GM18867 (cell line): Measurements from ENCODE around the gene IKZF2.

Experiments used
- ATAC-seq: cut with Tn5 transposase; IDR thresholded peaks from one replicate; pipeline ENCODE4 v1.9.1; 2021; ENCODE audit warnings: mild to moderate bottlenecking, moderate library complexity; ENCODE audit not compliant: unreplicated experiment

The IKZF2 gene

GRCh38 chr2:213151437-213152064, at the start of gene IKZF2:
TSS of gene IKZF2 (minus strand) at chr2:213151612. CDS start at chr2:213148629, 2,983 bp downstream.
- peak; percentile 72 for ATAC-seq

DNA sequence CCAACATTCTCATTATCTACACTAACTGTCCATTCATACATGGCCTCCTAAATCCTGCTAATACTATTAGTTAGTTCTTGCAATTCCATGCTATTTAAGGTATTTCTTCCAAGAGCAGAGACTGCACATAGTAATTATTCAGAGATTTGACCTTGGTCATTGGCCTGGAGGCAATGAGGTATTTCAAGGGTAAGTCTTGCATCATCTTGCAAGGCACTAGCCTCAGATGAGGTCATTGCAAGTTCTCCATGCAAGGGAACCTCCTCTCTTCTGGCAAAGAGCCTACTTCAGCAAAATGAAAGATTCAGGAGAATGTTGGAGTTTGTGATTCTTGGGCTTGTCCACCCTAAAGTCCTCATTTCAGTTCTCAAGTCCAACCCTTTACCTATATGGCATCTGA, 48.5 kb upstream of the IKZF2 start:
- ATAC-seq, result no peak

DNA sequence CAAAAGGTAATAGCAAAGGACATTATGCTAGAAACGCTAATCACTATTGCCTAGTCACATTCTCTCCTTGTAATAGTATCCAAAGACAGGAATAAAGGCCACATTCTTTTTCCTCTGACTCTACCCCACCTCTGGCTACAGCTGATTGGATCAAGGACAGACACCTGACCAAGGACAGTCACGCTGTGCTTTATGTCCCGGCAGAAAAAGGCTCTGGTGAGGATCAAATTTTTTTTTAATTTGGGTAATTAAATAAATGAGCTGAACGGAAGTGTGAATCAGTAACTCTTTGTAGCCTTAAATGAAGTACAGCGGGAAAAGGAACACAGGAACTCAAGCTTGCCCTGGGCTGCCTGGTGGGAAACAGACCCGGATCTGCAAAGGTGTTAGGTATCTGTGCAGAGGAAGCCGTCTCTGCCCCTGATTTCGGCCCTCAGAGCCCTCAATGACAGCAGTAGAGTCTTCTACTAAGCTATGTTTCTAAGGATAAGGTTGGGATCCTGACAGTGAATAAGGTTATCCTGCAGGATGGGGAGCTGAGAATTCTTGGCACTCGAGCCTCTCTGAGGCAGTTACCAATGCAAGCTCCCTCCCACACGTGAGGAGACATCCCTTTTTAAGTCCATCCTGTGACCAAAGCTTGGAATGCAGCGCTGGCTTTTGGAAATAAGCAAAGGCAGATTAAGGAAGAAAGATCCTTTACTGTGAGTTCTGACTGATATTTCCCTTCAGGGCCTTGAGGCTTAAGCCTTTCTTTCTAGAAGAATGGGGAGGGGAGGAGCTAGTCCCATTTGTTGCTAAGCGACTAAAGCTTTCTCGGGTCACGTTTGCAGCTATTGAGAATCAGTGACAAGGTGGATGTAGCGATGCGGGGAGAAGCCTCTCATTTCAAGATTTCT, 37.8 kb upstream of the IKZF2 start:
- no peak for ATAC-seq

DNA sequence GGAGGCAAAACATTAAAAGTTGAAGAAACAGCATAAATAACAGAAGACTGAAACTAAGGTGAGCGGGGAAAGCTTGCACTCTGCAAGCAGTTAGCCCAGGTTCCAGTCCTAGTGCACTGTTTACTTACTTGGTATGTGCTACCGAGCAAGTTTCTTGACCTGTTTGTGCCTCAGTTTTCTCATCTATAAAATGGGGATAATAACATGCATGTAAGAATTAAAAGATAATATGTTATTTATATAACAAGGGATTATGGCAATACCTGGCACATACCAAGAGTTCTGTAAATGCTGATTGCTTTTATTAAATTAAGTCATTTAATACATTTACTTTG, 37.1 kb upstream of the IKZF2 start:
- no peak for ATAC-seq

GRCh38 chr2:213187833-213188532, 36.6 kb upstream of the IKZF2 start:
- no peak for ATAC-seq

DNA sequence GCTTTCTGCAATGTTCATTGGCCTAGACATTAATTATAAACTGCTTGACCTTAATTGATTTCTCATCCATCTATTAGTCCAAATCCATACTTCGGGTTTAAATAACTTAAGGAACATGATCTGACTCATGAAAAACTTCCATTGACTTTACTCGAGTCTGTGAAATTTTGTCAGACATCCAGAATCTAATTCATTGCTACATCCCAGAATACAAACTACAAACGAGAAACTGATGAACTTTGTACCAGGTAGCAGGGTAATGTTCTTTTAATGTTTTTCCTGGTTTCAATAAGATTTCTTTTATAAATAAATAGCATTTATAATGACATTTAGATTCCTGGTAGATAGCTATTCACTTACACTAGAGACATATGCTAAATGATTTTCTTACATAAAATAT, 36.0 kb upstream of the IKZF2 start:
- no peak for ATAC-seq

GRCh38 chr2:213185147-213185822, 33.9 kb upstream of the IKZF2 start:
- peak; percentile 98 for ATAC-seq

- ATAC-seq, result no peak
These were observed 30.3 kb upstream of the IKZF2 start for GRCh38 chr2:213181712-213182111.

GRCh38 chr2:213177679-213178078, 26.3 kb upstream of the IKZF2 start:
- ATAC-seq, result no peak

- no peak for ATAC-seq
These were observed 24.3 kb upstream of the IKZF2 start for GRCh38 chr2:213175673-213176247.

GRCh38 chr2:213172641-213173040, 21.2 kb upstream of the IKZF2 start:
- ATAC-seq, result no peak

DNA sequence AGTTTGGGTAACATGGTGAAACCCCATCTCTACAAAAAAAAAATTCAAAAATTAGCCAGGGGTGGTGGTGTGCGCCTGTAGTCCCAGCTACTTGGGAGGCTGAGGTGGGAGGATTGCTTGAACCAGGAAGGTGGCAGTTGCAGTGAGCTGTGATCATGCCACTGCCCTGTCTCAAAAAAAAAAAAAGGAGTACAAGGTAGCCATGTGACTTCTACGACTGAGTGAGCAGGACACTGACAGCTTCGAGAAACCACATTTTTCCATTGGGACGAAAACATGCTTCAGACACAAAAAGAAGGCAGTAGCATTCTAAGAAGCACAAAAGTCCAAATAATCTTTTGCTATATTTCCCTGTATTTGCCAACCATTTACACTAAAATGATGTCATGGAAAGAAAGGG, 19.7 kb upstream of the IKZF2 start:
- ATAC-seq, result no peak

DNA sequence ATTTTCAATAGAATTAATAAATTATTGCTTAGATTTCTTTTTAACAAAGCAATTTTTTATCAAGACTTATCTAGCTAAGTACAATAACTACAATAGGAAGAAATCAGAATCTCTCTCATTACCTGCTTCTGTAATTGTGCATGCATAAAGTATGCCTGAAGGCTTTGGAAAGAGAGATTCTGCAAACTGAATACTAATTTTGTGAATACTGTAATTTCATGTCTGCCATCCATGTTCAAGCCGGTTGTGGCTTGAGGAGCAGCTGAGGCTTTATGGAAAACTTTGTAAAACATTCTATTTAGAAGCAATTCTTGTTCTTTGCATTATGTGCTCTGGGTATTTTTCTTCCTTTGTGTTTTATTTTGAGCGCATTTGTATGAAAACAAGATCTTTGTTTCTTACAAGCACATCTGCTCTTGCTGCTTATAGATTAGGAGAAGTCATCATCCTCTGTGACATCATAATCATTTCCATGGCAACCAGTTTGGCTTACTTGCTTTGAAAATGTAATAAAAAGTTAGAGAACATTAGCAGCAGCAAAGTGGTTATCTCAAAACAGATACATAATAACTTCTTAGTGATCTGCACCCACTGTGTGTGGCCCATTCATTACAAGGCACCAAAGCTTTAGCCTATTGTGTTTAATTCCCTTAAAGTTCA, 16.0 kb upstream of the IKZF2 start:
- ATAC-seq, result no peak

- peak; percentile 99 for ATAC-seq
These were observed 14.7 kb upstream of the IKZF2 start for GRCh38 chr2:213166109-213166508.

GRCh38 chr2:213164263-213164662, 12.9 kb upstream of the IKZF2 start:
- ATAC-seq, result no peak

DNA sequence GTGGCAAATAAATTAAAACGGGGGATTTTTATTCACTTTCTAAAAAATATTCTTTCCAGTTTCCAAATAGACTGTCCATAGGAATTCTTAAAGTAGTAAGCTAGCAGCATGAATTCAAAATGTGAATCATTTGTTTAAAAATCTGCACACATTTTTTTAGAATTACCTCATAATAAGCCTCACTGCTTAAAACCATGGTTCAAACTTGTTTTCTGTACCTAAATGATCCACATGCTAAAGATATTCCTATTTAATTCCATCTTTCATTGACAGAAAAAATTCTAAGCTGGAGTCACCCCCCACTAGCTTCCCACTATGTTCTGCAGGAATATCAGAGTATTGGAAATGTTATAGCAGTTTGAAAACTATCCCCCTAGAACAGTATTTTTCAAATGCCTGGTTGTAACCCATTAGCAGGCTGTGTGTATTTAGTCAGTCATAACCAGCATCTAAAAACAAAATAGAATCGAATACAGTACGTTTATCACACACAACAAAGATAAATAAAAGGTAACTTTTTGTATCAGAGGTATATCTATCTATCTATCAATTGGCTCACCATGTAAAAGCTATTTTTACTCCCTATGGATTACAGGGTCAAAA, 11.2 kb upstream of the IKZF2 start:
- ATAC-seq, result no peak

- ATAC-seq, result no peak
These were observed 10.5 kb upstream of the IKZF2 start for GRCh38 chr2:213161759-213162515.

GRCh38 chr2:213159768-213160167, 8.4 kb upstream of the IKZF2 start:
- ATAC-seq, result no peak

GRCh38 chr2:213157242-213157641, 5.8 kb upstream of the IKZF2 start:
- ATAC-seq, result peak; percentile 86
